Right cardiac atrium (tissue), 5 donors: ENCODE measurements around the gene PIK3CD. TPM values are rescaled to one million over a fixed set of nuclear protein-coding genes. Genes with fewer than 3 reads are reported as not detected.
"Not testable (repeated sequence)": the region's sequence is repeated elsewhere in the genome, so short reads cannot be mapped to it uniquely, and the experiment has no call there.

Source experiments
- ATAC-seq, 2 donors: fragments of 200-7000 bp; cut with Tn5 transposase; one replicate each; pipeline versions ENCODE4 v1.8.0 to v1.9.1; 2020; ENCODE audit warnings: moderate library complexity in 2 of 2, mild to moderate bottlenecking in 1 of 2
- DNase-seq, 3 donors: peaks; one replicate each; pipeline ENCODE4 v3.0.0-alpha.2; 2020
- H3K27ac ChIP-seq: one replicate; pipeline ENCODE4 v1.5.1; 2013; ENCODE audit warnings: mild to moderate bottlenecking, low read length, control low read depth, moderate library complexity
- H3K27me3 ChIP-seq: one replicate; pipeline ENCODE4 v1.6.1; 2013; ENCODE audit not compliant: control insufficient read depth, insufficient read depth
- H3K4me1 ChIP-seq: one replicate; pipeline ENCODE4 v1.6.1; 2013; ENCODE audit warnings: low read length; ENCODE audit not compliant: control insufficient read depth, insufficient read depth
- H3K4me3 ChIP-seq: one replicate; pipeline ENCODE4 v1.5.1; 2013; ENCODE audit warnings: low read length, control low read depth
- H3K9me3 ChIP-seq: one replicate; pipeline ENCODE4 v1.6.1; 2013; ENCODE audit warnings: low read length; ENCODE audit not compliant: control insufficient read depth
- WGBS: extraction: QIAGEN DNeasy Blood & Tissue Kit; methylation state at CpG from one replicate; pipeline ENCODE4 v1.1.7; 2013; 5-methylcytosine and 5-hydroxymethylcytosine counted together
- intact Hi-C, 4 donors: fragments of 100-400 bp; cut with DNase I; formaldehyde crosslinking; loops; one replicate each; pipeline versions ENCODE4 v1.11.0 to v1.14.0; 2022 to 2023
- polyA plus RNA-seq: library from polyadenylated mRNA; stranded (reverse); fragments of 200-250 nt; gene quantifications from one replicate; pipeline ENCODE4 v1.2.3, GENCODE V29; 2013
- total RNA-seq, 4 donors: library from RNA; stranded (reverse); fragmentation: NEBNext Ultra II Directional; extraction: Animal tissue kit (Norgen Biotek cat#: 25700); gene quantifications; one replicate each; pipeline ENCODE4 v1.2.1, GENCODE V29; 2021
- donor health status: healthy with polysubstance abuse.
- donor health status: DM: no; HTN: yes; CAD: no.
- donor health status: DM: no; HTN: no; CAD: no.
- donor health status: DM: no; HTN: yes; CAD: no; lungs with severe emphysema.
- donor health status: DM: yes; HTN: yes; CAD: no.

Gene PIK3CD
- total and polyA plus RNA-seq, 5 donors: 3.0 to 5.9 (median 4.5) TPM

DNA sequence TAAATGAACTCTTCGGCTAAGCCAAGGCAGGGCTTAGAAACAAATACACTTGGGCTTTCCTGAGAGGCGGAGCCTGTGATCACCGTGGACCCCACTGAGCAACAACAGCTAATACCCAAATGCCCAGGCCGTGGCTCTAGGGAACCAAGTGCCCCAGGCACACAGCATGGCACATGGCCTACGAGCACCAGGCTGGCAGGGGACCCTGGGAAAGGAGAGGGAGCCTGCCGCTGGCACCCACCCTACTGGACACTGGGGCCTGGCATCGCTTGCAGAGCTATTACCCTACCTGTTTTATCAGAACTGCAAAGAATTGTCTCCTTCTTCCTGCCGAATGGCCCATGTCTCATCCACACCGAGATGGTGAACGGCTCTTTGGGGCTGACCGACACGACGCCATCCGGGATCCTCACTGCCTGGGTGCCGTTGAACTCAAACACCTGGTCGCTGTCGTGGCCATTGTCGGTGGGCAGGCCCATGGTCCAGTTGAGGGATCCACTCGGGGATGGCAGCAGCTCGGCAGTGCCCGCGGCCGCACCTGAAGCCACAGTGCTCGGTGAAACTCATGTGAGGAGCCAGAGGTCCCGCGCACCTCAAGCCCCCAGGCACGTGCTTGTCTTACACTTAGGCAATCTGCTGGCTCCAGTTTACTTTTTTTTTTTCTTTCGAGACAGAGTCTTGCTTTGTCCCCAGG, 92.7 kb downstream of the PIK3CD start:
- ATAC-seq (no peak), DNase-seq (peak in 1 of 3 donors; percentile 34)
- Histone ChIP-seq H3K9me3 (no peaks in the 10 kb centered on the region), H3K4me1 (no peaks in the 10 kb centered on the region), H3K27me3 (no peaks in the 10 kb centered on the region), H3K4me3 (no peak overlapping the region), H3K27ac (no peak overlapping the region)
- WGBS: 97% methylated on average over 28 of the region's 28 CpGs
- intact Hi-C loops: no loop called here

GRCh38 chr1:9746211-9746610, 94.7 kb downstream of the PIK3CD start:
- no peaks in the 10 kb centered on the region for H3K9me3 ChIP-seq
- no peak for DNase-seq
- no peak overlapping the region for H3K4me3 ChIP-seq
- H3K27me3 ChIP-seq: no peaks in the 10 kb centered on the region
- H3K4me1 ChIP-seq: no peaks in the 10 kb centered on the region
- no peak overlapping the region for H3K27ac ChIP-seq
- WGBS: 88% methylated on average over 3 of the region's 3 CpGs
- intact Hi-C loops: no loop called here
- ATAC-seq: no peak

DNA sequence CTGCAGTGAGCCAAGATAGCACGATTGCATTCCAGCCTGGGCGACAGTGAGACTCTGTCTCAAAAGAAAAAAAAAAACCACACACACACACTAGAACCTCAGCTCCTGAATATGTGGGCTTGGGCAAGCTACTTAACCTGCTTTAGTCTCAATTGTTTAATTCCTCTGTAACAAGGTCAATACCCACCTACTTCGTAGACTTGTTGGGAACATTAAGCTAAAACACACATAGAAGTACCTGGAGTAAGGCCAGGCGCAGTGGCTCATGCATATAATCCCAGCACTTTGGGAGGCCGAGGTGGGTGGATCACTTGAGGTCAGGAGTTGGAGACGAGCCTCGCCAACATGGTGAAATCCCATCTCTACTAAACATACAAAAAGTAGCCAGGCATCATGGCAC, 95.1 kb downstream of the PIK3CD start:
- DNase-seq (no peak), ATAC-seq (no peak)
- H3K9me3 ChIP-seq: no peaks in the 10 kb centered on the region
- no peaks in the 10 kb centered on the region for H3K4me1 ChIP-seq
- WGBS: 88% methylated on average over 7 of the region's 7 CpGs
- no peaks in the 10 kb centered on the region for H3K27me3 ChIP-seq
- no peak overlapping the region for H3K4me3 ChIP-seq
- H3K27ac ChIP-seq: no peak overlapping the region
- intact Hi-C loops: no loop called here

DNA sequence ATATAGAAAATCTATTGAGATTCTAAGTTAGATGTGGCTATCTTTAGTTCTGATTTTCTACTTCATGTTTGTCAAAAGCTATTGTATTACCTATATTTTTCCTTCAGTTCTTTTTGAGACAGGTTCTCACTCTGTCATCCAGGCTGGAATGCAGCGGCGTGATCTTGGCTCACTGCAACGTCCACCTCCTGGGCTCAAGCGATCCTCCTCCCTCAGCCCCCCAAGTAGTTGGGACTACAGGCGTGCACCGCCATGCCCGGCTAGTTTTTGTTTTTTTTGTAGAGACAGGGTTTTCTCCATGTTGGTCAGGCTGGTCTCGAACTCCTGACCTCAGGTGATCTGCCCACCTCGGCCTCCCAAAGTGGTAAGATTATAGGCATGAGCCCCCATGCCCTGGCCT, 96.9 kb downstream of the PIK3CD start:
- intact Hi-C loops, H3K4me3 ChIP-seq, H3K27me3 ChIP-seq, H3K9me3 ChIP-seq, H3K4me1 ChIP-seq, DNase-seq, ATAC-seq, H3K27ac ChIP-seq: not testable (repeated sequence)
- WGBS: 94% methylated on average over 9 of the region's 9 CpGs

DNA sequence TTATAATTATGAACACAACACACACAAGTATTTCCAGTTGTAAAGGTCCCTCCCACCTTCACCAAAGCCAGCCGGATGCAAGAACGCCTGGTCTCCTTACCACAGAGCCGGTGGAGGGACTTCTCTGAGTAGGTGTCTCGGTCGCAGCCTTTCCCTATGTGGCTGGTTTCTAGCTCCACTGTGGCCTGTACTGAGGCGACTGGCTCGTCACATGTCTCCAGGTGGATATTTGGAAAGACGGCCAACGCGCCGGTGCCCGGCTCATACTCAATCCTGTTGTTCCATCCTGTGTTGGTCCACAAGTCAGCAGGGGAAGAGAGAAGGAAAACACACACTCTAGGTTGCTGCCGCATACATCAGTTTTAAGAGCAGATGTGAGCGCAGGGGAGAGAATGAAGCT, 97.8 kb downstream of the PIK3CD start:
- no peak overlapping the region for H3K27ac ChIP-seq
- no peaks in the 10 kb centered on the region for H3K27me3 ChIP-seq
- no peaks in the 10 kb centered on the region for H3K4me1 ChIP-seq
- no peaks in the 10 kb centered on the region for H3K9me3 ChIP-seq
- no peak overlapping the region for H3K4me3 ChIP-seq
- ATAC-seq: no peak
- 97% methylated on average over 14 of the region's 14 CpGs for WGBS
- DNase-seq: no peak
- intact Hi-C loops: no loop called here

- WGBS: 78% methylated on average over 3 of the region's 3 CpGs
Observed at GRCh38 chr1:9751971-9752370, 100.4 kb downstream of the PIK3CD start.

GRCh38 chr1:9753121-9753531, 101.6 kb downstream of the PIK3CD start:
- Histone ChIP-seq H3K4me3 (no peak overlapping the region), H3K27ac (no peak overlapping the region), H3K9me3 (no peaks in the 10 kb centered on the region), H3K27me3 (no peaks in the 10 kb centered on the region), H3K4me1 (peaks cover 2% of the 10 kb centered on the region)
- ATAC-seq (peak; percentile 34 to 41), DNase-seq (peak; percentile 73 to 82 (median 78))
- intact Hi-C loops: loop anchor here in 1 of 4 donors (10.0 kb wide), 1 partner anchor 58 kb away; no protein-coding TSS in a partner anchor
- WGBS: 70% methylated on average over 12 of the region's 12 CpGs

More at GRCh38 chr1:9751971-9752370, 100.4 kb downstream of the PIK3CD start:
- Histone ChIP-seq H3K27ac (no peak overlapping the region), H3K27me3 (no peaks in the 10 kb centered on the region), H3K4me3 (no peak overlapping the region), H3K4me1 (peaks cover 2% of the 10 kb centered on the region), H3K9me3 (no peaks in the 10 kb centered on the region)
- DNase-seq: no peak
- ATAC-seq: no peak
- intact Hi-C loops: loop anchor here in 1 of 4 donors (10.0 kb wide), 1 partner anchor 57 kb away; no protein-coding TSS in a partner anchor

DNA sequence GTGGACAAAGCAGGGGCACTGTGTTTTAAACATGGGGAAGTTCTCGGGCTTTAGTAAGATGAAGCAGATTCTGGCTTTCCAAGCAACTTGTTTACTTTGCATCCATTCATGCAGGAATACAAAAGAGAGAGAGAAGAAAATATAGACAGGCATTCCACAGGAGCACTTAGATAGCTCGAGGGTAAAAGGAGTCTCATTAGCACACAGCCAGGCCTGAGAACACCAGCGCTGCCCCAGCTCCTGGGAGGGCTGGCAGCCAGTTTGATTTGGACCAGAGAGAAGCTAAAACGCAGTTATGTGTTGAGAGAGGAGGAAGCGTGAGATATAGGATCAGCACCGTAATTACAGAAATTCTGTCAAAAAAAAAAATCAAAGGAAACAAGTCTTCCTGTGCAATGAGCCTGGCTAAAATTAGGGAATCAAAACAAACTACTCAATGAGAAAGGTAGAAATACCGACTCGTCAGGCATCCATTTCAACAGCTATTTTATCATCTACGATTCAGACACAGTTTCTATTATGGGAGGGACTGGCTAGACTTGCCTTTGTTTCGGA, 104.0 kb downstream of the PIK3CD start:
- WGBS: 34% methylated on average over 10 of the region's 10 CpGs
- no peak overlapping the region for H3K27ac ChIP-seq
- H3K27me3 ChIP-seq: no peaks in the 10 kb centered on the region
- ATAC-seq (peak; percentile 51 to 66), DNase-seq (no peak)
- H3K4me3 ChIP-seq: no peak overlapping the region
- intact Hi-C loops: loop anchor here in 1 of 4 donors (10.0 kb wide), 1 partner anchor 61 kb away; no protein-coding TSS in a partner anchor
- H3K4me1 ChIP-seq: peaks cover 2% of the 10 kb centered on the region
- H3K9me3 ChIP-seq: no peaks in the 10 kb centered on the region

- H3K4me1 ChIP-seq: peaks cover 2% of the 10 kb centered on the region
- H3K27ac ChIP-seq: peak overlapping the region; percentile 8
- WGBS: 90% methylated on average over 10 of the region's 10 CpGs
- intact Hi-C loops: loop anchor here in 1 of 4 donors (10.0 kb wide), 1 partner anchor 64 kb away; no protein-coding TSS in a partner anchor
- ATAC-seq (no peak), DNase-seq (no peak)
- H3K27me3 ChIP-seq: no peaks in the 10 kb centered on the region
- H3K4me3 ChIP-seq: no peak overlapping the region
- no peaks in the 10 kb centered on the region for H3K9me3 ChIP-seq
Observed at GRCh38 chr1:9758559-9759121, 107.1 kb downstream of the PIK3CD start.

DNA sequence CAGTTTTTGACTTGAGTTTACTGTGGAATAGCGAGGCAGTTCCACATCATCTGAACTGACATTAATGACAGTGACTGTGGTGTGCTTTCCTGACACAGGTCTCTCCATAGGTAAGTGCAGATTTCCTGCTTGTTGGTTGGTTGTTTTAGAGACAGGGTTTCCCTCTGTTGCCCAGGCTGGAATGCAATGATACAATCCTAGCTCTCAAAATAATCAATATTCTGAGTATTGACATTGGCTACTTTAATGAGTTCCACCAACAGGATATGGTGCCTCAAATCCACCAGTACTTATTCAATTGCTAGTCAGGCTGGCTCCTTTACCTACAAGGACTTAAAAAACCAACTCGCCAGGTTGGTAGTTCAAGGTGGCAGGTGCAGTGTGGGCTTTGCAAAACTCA, 108.4 kb downstream of the PIK3CD start:
- Histone ChIP-seq H3K27ac (no peak overlapping the region), H3K9me3 (no peaks in the 10 kb centered on the region), H3K4me1 (peaks cover 1% of the 10 kb centered on the region), H3K27me3 (no peaks in the 10 kb centered on the region), H3K4me3 (no peak overlapping the region)
- no peak for ATAC-seq
- no peak for DNase-seq
- 93% methylated on average over 2 of the region's 2 CpGs for WGBS
- intact Hi-C loops: loop anchor here in 1 of 4 donors (10.0 kb wide), 1 partner anchor 65 kb away; no protein-coding TSS in a partner anchor

- DNase-seq: no peak
- WGBS: 98% methylated on average over 6 of the region's 6 CpGs
- ATAC-seq: no peak
- no peak overlapping the region for H3K4me3 ChIP-seq
- no peaks in the 10 kb centered on the region for H3K9me3 ChIP-seq
- no peaks in the 10 kb centered on the region for H3K27me3 ChIP-seq
- H3K27ac ChIP-seq: no peak overlapping the region
- intact Hi-C loops: no loop called here
- H3K4me1 ChIP-seq: no peaks in the 10 kb centered on the region
Observed at GRCh38 chr1:9760824-9761223, 109.3 kb downstream of the PIK3CD start.
